K562 (cell line): ENCODE results near the gene GNA14.
"Not testable (repeated sequence)": the region's sequence is repeated elsewhere in the genome, so short reads cannot be mapped to it uniquely, and the experiment has no call there.

Source experiments
- DIDO1 ChIP-seq: fragments of 450-650 bp; IDR thresholded peaks from 2 replicates; pipeline ENCODE4 v1.6.1; 2016; ENCODE audit warnings: low read depth, missing biosample characterization, missing genetic modification characterization
- E2F3 ChIP-seq: fragments of 250-450 bp; sonication (Bioruptor Pico); IDR thresholded peaks from 2 replicates; pipeline ENCODE4 v1.4.0; 2020; ENCODE audit warnings: mild to moderate bottlenecking
- EZH2 ChIP-seq: IDR thresholded peaks from 2 replicates; pipeline ENCODE4 v1.6.1; 2012; ENCODE audit warnings: low read depth, mild to moderate bottlenecking, inconsistent platforms, low read length, borderline replicate concordance
- FOXM1 ChIP-seq, 2 experiments: fragments of 450-650 bp in 1 of 2; sonication (generic) in 1 of 2; formaldehyde crosslinking in 1 of 2; IDR thresholded peaks; 2 replicates each; pipeline versions ENCODE4 v1.6.1 to v1.9.0; 2017 to 2022; ENCODE audit warnings: low read depth in 2 of 2, mild to moderate bottlenecking in 2 of 2, missing genetic modification reagents in 1 of 2, moderate library complexity in 1 of 2
- HDAC2 ChIP-seq: fragments of 450-650 bp; IDR thresholded peaks from 2 replicates; pipeline ENCODE4 v1.6.1; 2016; ENCODE audit warnings: mild to moderate bottlenecking
- HMGXB4 ChIP-seq: sonication (generic); formaldehyde crosslinking; IDR thresholded peaks from 2 replicates; pipeline ENCODE4 v1.8.1; 2023; ENCODE audit warnings: mild to moderate bottlenecking, missing genetic modification reagents
- MAX ChIP-seq: sonication (generic); formaldehyde crosslinking; IDR thresholded peaks from 2 replicates; pipeline ENCODE4 v1.9.0; 2022; ENCODE audit warnings: mild to moderate bottlenecking, missing genetic modification reagents
- SIN3A ChIP-seq, 2 experiments: fragments of 150-350 bp in 1 of 2; IDR thresholded peaks; 2 replicates each; pipeline ENCODE4 v1.6.1; 2011 to 2016; ENCODE audit warnings: borderline replicate concordance in 2 of 2, low read depth in 2 of 2, low read length in 2 of 2, mild to moderate bottlenecking in 2 of 2, moderate library complexity in 2 of 2; ENCODE audit not compliant: control insufficient read depth in 1 of 2
- SIN3B ChIP-seq: fragments of 450-650 bp; IDR thresholded peaks from 2 replicates; pipeline ENCODE4 v1.6.1; 2017; ENCODE audit warnings: low read depth, mild to moderate bottlenecking, moderate library complexity
- THRA ChIP-seq: fragments of 450-650 bp; IDR thresholded peaks from 2 replicates; pipeline ENCODE4 v1.6.1; 2017; ENCODE audit warnings: mild to moderate bottlenecking, moderate library complexity
- ZNF274 ChIP-seq: IDR thresholded peaks from 2 replicates; pipeline ENCODE4 v1.6.1; 2011; ENCODE audit warnings: low read depth, mild to moderate bottlenecking, low read length, moderate library complexity, borderline replicate concordance

GRCh38 chr9:77687737-77688136 is 39.6 kb upstream of the GNA14 start:
- not testable (repeated sequence) for TF ChIP-seq HDAC2; EZH2; HMGXB4 (CRISPR knock-in tag); THRA; DIDO1 (tag); ZNF274; SIN3A (IDR thresholded peaks at IDR 0.05; ENCODE audit: borderline replicate concordance in 2 of 2, control insufficient read depth in 1 of 2, low read depth in 2 of 2, low read length in 2 of 2); MAX (CRISPR knock-in tag); E2F3 (CRISPR knock-in tag); FOXM1 (IDR thresholded peaks at IDR 0.05; ENCODE audit: low read depth); FOXM1 (CRISPR knock-in tag; IDR thresholded peaks at IDR 0.05; ENCODE audit: low read depth); SIN3B
